ENCODE data around the gene UBE2D4.
"Not testable (repeated sequence)": the region's sequence is repeated elsewhere in the genome, so short reads cannot be mapped to it uniquely, and the experiment has no call there.

Gene UBE2D4

DNA sequence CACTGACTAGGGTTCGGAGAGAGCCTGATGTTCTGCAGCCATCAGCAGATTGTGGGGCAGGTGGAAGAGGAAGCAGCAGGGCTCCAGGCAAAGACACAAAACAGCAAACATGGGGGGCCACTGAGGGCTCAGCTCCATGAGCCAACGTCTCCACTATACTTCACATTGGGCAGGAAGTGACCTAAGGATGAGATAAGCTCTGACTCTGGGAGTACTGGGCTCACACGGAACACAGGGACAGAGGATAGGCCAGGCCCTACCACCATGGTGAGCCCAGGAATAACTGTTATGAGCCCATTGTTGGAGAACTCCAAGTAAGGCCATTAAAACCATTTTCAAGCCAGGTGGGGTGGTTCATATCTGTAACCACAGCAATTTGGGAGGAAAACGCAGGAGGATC is 42.0 kb upstream of the UBE2D4 start:
- TF ChIP-seq CTCF (IDR thresholded peaks at IDR 0.05; ENCODE audit: low read depth, low read length, missing control alignments): no peak
- no peak for DNase-seq (ENCODE audit: extremely low read depth, low read depth)
- no peak overlapping the region for H3K4me3 ChIP-seq (replicated peaks; ENCODE audit: low read depth, low read length)

- H3K4me3 ChIP-seq (replicated peaks; ENCODE audit: low read depth, low read length): no peak overlapping the region
- no peak for DNase-seq (ENCODE audit: extremely low read depth, low read depth)
- TF ChIP-seq CTCF (IDR thresholded peaks at IDR 0.05; ENCODE audit: low read depth, low read length, missing control alignments): no peak
Observed at GRCh38 chr7:43884617-43885016, 41.6 kb upstream of the UBE2D4 start.

DNA sequence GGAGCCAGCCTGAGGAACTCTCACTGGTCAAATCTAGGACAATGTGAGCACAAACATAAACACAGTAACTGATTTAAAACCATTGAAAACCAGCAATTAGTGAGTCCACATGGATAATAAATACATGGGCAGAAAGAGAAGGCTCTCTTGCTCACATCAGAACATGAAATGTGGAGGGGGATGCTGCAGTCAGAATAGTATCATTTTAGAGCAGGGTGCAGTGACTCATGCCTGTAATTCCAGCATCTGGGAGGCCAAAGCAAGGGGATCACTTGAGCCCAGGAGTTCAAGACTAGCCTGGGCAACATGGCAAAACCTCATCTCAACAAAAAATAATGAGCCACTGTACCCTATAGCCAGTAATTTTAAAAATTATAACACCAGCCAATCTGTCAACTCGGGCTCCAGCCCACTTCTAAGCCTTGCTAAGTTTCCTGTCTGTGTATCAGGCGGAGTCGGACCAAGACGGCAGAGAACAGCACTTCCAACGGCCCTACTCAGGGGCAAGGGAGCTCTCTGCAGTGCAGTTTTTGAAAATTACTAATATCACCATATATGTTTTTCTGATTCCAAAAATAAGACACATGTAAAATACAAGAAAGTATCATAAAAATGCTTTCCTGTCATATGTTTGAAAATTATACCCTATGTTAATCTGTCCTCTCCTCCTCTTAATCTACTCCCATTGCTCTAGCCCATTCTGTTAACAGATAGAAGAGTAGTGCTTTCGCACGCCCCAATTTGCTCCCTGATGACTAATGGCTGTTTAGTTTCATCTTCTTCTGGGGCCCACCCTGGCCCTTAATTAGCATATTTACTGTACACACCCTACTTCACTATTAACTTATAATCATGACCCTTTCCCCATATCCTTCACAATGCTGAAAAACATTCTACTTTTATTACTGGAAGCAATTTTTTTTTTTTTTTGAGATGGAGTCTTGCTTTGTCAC is 37.0 kb upstream of the UBE2D4 start:
- no peak for TF ChIP-seq CTCF (IDR thresholded peaks at IDR 0.05; ENCODE audit: low read depth, low read length, missing control alignments)
- no peak overlapping the region for H3K4me3 ChIP-seq (replicated peaks; ENCODE audit: low read depth, low read length)
- no peak for DNase-seq (ENCODE audit: extremely low read depth, low read depth)

GRCh38 chr7:43890468-43890867 is 35.8 kb upstream of the UBE2D4 start:
- no peak overlapping the region for H3K4me3 ChIP-seq (replicated peaks; ENCODE audit: low read depth, low read length)
- TF ChIP-seq CTCF (IDR thresholded peaks at IDR 0.05; ENCODE audit: low read depth, low read length, missing control alignments): no peak
- DNase-seq (ENCODE audit: extremely low read depth, low read depth): no peak

GRCh38 chr7:43891069-43891955 is 34.9 kb upstream of the UBE2D4 start:
- H3K4me3 ChIP-seq (replicated peaks; ENCODE audit: low read depth, low read length): no peak overlapping the region
- TF ChIP-seq CTCF (IDR thresholded peaks at IDR 0.05; ENCODE audit: low read depth, low read length, missing control alignments): no peak
- DNase-seq (ENCODE audit: extremely low read depth, low read depth): no peak

DNA sequence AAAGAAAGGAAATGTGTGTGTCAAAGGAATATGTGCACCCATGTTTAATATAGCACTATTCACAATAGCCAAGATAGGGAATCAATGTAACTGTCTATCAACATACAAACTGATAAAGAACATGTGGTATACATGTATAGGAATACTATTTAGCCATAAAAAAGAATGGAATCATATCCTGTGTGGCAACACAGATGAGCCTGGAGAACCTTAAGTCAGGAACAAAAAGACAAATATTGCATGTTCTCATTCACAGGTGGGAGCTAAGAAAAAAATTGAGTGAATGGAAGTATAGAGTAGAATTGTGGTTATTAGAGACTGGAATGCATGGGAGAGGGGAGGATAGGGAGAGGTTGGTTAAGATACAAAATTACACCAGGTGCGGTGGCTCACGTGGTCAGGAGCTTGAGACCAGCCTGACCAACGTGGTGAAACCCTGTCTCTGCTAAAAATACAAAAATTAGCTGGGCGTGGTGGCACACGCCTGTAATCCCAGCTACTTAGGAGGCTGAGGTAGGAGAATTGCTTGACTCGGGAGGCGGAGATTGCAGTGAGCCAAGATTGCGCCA is 30.3 kb upstream of the UBE2D4 start:
- no peak for TF ChIP-seq CTCF (IDR thresholded peaks at IDR 0.05; ENCODE audit: low read depth, low read length, missing control alignments)
- DNase-seq (ENCODE audit: extremely low read depth, low read depth): no peak
- no peak overlapping the region for H3K4me3 ChIP-seq (replicated peaks; ENCODE audit: low read depth, low read length)

GRCh38 chr7:43898571-43898970 is 27.7 kb upstream of the UBE2D4 start:
- DNase-seq (ENCODE audit: extremely low read depth, low read depth); H3K4me3 ChIP-seq (replicated peaks; ENCODE audit: low read depth, low read length): not testable (repeated sequence)
